Measurements from ENCODE around the gene LRRC47.

Gene LRRC47

GRCh38 chr1:3744646-3745045 lies 51.7 kb downstream of the LRRC47 start:
- no peaks in the 10 kb centered on the region for H3K9me3 ChIP-seq
- H3K4me1 ChIP-seq = no peaks in the 10 kb centered on the region
- no peak for TF ChIP-seq CTCF (IDR thresholded peaks at IDR 0.05; ENCODE audit: low read depth, low read length)
- no peak for DNase-seq
- H3K27me3 ChIP-seq = no peaks in the 10 kb centered on the region
- H3K4me3 ChIP-seq (ENCODE audit: low read depth, low read length) = no peak overlapping the region
- H3K36me3 ChIP-seq = no peaks in the 10 kb centered on the region

GRCh38 chr1:3743826-3744225 lies 52.5 kb downstream of the LRRC47 start:
- H3K4me1 ChIP-seq = no peaks in the 10 kb centered on the region
- no peak for TF ChIP-seq CTCF (IDR thresholded peaks at IDR 0.05; ENCODE audit: low read depth, low read length)
- DNase-seq = no peak
- no peaks in the 10 kb centered on the region for H3K27me3 ChIP-seq
- no peaks in the 10 kb centered on the region for H3K9me3 ChIP-seq
- no peak overlapping the region for H3K4me3 ChIP-seq (ENCODE audit: low read depth, low read length)
- no peaks in the 10 kb centered on the region for H3K36me3 ChIP-seq

- Histone ChIP-seq H3K27me3 (no peaks in the 10 kb centered on the region), H3K36me3 (no peaks in the 10 kb centered on the region), H3K4me3 (ENCODE audit: low read depth, low read length) (no peak overlapping the region), H3K9me3 (no peaks in the 10 kb centered on the region), H3K4me1 (no peaks in the 10 kb centered on the region)
- no peak for DNase-seq
- no peak for TF ChIP-seq CTCF (IDR thresholded peaks at IDR 0.05; ENCODE audit: low read depth, low read length)
Observed at GRCh38 chr1:3743421-3743820, 52.9 kb downstream of the LRRC47 start.

GRCh38 chr1:3742439-3743298 lies 53.6 kb downstream of the LRRC47 start:
- Histone ChIP-seq H3K4me3 (ENCODE audit: low read depth, low read length) (no peak overlapping the region), H3K9me3 (no peaks in the 10 kb centered on the region), H3K4me1 (no peaks in the 10 kb centered on the region), H3K36me3 (no peaks in the 10 kb centered on the region), H3K27me3 (no peaks in the 10 kb centered on the region)
- TF ChIP-seq CTCF (IDR thresholded peaks at IDR 0.05; ENCODE audit: low read depth, low read length) = no peak
- DNase-seq = no peak

- no peaks in the 10 kb centered on the region for H3K9me3 ChIP-seq
- DNase-seq = no peak
- no peaks in the 10 kb centered on the region for H3K27me3 ChIP-seq
- no peak for TF ChIP-seq CTCF (IDR thresholded peaks at IDR 0.05; ENCODE audit: low read depth, low read length)
- H3K4me3 ChIP-seq (ENCODE audit: low read depth, low read length) = no peak overlapping the region
- H3K36me3 ChIP-seq = no peaks in the 10 kb centered on the region
- no peaks in the 10 kb centered on the region for H3K4me1 ChIP-seq
Observed at GRCh38 chr1:3741566-3742438, 54.5 kb downstream of the LRRC47 start.
